HG03432 (cell line): ENCODE measurements around the gene LRMDA.
"Not testable (repeated sequence)": the region's sequence is repeated elsewhere in the genome, so short reads cannot be mapped to it uniquely, and the experiment has no call there.

Experiments used
- ATAC-seq: cut with Tn5 transposase; IDR thresholded peaks from one replicate; pipeline ENCODE4 v1.9.1; 2021; ENCODE audit warnings: mild to moderate bottlenecking, moderate library complexity; ENCODE audit not compliant: unreplicated experiment

The LRMDA gene

DNA sequence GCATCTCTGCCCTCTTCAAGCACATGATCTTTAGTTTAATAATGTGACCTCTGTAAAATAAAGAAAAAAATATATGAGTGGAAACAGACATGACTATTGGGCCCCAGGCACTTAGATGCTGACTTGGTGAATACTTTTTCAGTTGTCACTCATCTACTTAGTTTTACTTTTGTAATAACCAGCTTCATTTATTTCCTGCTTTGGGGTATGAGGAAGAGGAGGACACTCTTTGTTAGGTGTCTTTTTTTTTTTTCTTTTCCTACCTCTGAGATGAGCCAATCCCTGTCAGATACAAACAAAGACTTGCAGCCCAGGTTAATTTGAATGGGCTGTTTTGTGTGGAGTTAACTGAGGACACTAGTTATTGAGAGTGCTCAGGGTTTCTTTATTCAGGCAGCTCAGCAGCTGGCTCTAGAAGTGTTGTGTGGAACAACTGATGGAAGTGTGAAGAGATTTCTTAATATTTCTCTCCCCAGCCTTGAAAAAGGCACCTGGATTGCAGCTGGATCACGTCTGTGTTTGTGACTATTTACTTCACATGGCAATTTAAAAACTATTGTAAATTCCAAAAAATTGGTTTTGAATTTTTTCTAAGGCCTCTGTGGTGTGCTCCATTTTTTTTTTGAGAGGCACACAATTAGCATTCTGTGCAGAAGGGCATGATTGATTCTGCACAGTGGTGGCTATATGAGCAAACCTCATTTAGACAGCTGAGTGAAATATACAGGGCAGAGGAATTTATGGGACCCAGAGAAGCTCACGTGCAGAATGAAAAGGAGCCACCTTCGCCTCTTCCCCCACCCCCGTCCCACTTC is 333.8 kb downstream of the LRMDA start:
- ATAC-seq: no peak

DNA sequence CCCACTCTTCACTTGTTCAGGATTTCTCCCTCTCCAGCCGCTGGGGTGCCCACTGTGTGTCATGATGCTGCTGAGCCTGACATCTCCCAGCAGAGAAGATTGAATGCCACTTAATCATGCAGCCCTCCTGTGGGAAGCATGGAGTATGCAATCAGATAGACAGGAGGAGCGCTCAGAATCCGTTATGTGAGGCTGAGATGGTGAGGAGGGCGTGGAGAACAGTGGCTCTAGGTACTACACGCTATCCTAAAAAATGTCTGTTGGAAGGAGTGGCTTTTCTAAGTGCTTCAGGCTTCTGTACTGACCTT is 334.3 kb downstream of the LRMDA start:
- ATAC-seq: no peak

- no peak for ATAC-seq
Observed at GRCh38 chr10:75766106-75766505, 334.7 kb downstream of the LRMDA start.

GRCh38 chr10:75766752-75767151 is 335.3 kb downstream of the LRMDA start:
- ATAC-seq: not testable (repeated sequence)

GRCh38 chr10:75770626-75771081 is 339.2 kb downstream of the LRMDA start:
- ATAC-seq: no peak

DNA sequence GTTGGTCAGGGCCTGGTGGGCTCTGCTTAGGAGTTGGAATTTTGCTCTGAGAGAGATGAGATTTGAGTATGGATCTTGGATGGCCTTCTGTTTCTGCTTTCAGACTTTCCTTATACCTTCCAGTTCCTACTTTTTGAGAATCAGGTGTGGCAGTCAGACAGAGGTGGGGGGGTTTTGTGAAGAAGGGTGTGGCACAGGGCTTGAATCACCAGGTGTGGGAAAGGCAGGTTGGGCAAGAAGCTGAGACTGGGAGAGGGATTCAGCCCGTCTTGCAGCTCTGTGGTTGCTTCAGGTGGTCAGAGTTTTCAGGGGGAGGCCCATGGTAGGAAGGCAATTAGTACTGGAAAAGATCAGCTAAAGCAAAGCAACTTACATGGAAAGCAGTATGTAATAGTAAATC is 340.2 kb downstream of the LRMDA start:
- no peak for ATAC-seq

- peak; percentile 69 for ATAC-seq
Observed at GRCh38 chr10:75772153-75772887, 340.9 kb downstream of the LRMDA start.

DNA sequence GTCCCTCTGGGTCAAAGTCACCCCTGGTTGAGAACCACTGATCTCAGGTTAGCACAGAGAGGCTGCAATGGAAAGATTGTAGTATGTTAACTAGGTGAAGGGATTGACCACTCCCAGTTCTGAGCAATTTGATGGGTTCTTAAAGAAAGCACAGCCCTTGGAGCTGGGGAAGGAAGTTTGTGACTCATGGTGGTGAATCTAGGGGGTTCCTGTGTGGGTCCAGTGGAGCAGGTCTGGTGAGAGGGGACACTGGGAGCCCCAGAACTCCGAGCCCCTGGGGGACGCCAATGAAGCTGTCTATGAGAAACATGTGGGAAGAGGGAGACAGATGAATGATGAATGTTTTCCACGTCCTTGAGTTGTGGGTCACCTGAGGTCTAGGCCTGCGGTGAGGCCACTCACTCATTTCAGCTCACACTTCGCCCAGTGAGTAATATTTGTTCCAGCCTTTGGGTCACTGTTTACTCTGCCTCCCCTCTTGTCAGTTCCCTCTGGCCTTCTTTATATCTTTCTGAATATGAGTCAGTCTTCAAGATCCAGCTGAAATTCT is 341.9 kb downstream of the LRMDA start:
- no peak for ATAC-seq

- ATAC-seq: no peak
Observed at GRCh38 chr10:75773813-75774782, 342.7 kb downstream of the LRMDA start.

GRCh38 chr10:75774783-75775490 is 343.5 kb downstream of the LRMDA start:
- ATAC-seq: no peak

DNA sequence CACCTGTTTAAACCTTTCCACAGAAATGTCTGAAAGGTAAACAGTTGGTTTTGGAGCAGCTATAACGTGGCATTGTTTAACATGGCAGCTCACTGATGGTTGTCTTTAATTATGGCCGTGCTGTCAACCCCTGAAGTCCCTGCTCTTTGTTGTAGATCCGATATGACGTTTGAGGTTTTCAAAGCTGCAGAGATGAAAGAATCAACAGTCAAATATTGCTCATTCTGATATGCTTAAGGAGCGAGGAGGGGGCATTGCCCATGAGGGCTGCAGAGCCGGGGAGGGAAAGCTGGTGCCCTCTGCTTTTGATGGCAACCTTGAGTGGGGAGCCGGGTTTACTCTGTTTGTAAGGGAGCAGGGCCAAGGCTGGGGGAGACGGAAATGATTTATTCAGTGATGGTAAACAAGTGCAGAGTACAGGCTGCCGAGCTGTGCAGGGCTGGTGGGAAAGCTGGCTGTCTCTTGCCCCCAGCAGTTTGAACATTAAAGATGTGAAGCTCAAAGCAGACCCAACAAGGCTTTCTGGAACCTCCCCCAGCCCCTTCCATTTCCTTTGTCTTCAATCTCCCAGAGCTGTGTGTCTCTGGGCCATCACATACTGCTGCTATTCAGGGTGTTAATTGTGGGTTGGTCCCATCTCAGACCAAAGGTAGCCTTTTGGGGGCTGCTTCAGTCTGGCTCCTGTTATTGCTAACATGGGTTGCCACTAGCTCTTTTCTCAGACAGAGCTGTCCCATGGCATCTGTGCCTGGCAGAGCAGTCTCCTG is 345.5 kb downstream of the LRMDA start:
- ATAC-seq: no peak

GRCh38 chr10:75778665-75779064 is 347.2 kb downstream of the LRMDA start:
- no peak for ATAC-seq

DNA sequence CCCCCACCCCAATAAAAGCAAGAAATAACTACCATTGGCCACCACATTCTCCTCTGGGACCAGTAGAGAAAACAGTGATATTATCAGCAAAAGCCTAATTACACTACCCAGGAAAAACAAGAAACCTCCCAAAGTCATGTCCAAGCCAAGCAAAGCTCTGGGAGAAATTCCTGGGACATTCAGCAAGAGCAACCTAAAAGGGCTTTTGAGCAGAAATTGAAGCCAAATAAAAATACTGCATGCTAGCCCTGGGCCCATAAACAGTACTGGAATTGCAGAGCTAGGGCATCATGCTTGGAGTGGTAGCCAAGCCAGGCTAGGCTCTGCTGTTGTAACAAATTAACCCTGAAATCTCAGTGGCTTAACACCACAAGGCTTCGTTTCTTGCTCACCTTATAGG is 347.9 kb downstream of the LRMDA start:
- ATAC-seq: no peak

- ATAC-seq: no peak
Observed at GRCh38 chr10:75782463-75783248, 351.2 kb downstream of the LRMDA start.

DNA sequence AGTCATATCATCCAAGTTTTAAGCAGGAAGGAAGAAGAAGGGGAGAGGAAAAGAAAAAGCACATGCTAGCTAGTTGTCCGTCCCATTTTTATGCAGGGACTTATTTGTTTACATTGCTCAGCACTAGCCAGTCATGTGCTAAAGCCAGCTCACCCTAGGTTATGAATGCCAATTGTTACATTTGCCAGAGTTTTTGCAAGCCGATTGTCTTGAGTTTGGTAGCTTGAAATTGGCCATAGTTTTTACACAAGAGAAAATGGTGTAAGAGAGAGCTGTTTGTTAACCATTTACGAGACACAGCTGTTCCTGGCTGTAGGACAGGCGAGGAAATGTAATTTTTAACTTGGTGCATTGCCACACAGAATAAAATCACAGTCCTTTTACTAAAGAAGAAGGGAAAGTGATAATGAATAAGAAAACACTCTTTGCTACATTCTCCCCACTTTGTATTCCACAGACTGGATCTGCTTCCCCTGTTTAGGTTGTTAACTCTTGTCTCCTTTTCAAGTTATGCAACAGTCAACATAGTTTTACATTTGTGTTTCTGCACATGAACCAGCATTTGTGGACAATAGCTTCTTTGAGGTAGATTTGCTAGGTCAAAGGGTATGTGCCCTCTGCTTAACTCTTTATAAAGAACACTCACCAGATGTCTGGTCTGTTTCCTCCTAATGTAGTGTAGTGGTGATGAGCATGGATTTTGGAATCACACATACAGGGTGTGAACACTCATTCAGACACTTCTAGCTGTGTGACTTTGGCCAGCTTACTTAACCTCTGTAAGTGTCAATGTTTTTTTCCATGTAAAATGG is 357.2 kb downstream of the LRMDA start:
- no peak for ATAC-seq

- ATAC-seq: no peak
Observed at GRCh38 chr10:75793848-75794247, 362.4 kb downstream of the LRMDA start.

GRCh38 chr10:75801121-75801520 is 369.7 kb downstream of the LRMDA start:
- ATAC-seq: no peak

GRCh38 chr10:75801661-75802060 is 370.2 kb downstream of the LRMDA start:
- no peak for ATAC-seq
